Transverse colon (tissue), 4 donors: ENCODE results near the gene PRKAR1B.

Experiments
- CTCF ChIP-seq, 5 experiments: fragments of 200-600 bp in 3 of 5; fragments of 450-650 bp in 2 of 5; sonication (generic) in 3 of 5; IDR thresholded peaks; 1 replicate in 2 of 5; 2 replicates in 3 of 5; pipeline ENCODE4 v1.5.1; 2016 to 2017; ENCODE audit warnings: antibody characterized with exemption in 5 of 5, inconsistent platforms in 3 of 5, mild to moderate bottlenecking in 2 of 5, moderate library complexity in 1 of 5
- EP300 ChIP-seq: sonication (generic); formaldehyde crosslinking; IDR thresholded peaks from one replicate; pipeline ENCODE4 v1.6.1; 2017; ENCODE audit warnings: antibody characterized with exemption, low read depth
- POLR2A ChIP-seq: fragments of 450-650 bp; IDR thresholded peaks from one replicate; pipeline ENCODE4 v1.6.1; 2016; ENCODE audit warnings: antibody characterized with exemption, mild to moderate bottlenecking, moderate library complexity
- POLR2AphosphoS5 ChIP-seq, 3 donors: sonication (generic); formaldehyde crosslinking; IDR thresholded peaks; one replicate each; pipeline ENCODE4 v1.6.1; 2016; ENCODE audit warnings: antibody characterized with exemption in 3 of 3

- TF ChIP-seq CTCF (IDR thresholded peaks at IDR 0.05) (no peak), POLR2A (no peak), POLR2AphosphoS5 (IDR thresholded peaks at IDR 0.05) (no peak), EP300 (no peak)
These were observed 157.8 kb downstream of the PRKAR1B start for GRCh38 chr7:569071-569855.
